Right ventricle myocardium inferior (tissue), 1 donor: ENCODE results near the gene DCLK2. TPM values are rescaled to one million over a fixed set of nuclear protein-coding genes. Genes with fewer than 3 reads are reported as not detected.

Source experiments
- ATAC-seq: fragments of 200-7000 bp; cut with Tn5 transposase; one replicate; pipeline ENCODE4 v1.9.1; 2020; ENCODE audit warnings: mild to moderate bottlenecking, moderate library complexity
- DNase-seq: peaks from one replicate; pipeline ENCODE4 v3.0.0; 2021; ENCODE audit errors: missing footprints
- intact Hi-C: fragments of 100-400 bp; cut with DNase I; formaldehyde crosslinking; loops from one replicate; pipeline ENCODE4 v1.11.0; 2022
- long read RNA-seq: library from polyadenylated mRNA; unstranded; transcript quantifications from one replicate; pipeline ENCODE4 v2.0.0, GENCODE V29; 2021
- total RNA-seq: library from RNA; stranded (reverse); fragmentation: NEBNext Ultra II Directional; extraction: Animal tissue kit (Norgen Biotek cat#: 25700); gene quantifications from one replicate; pipeline ENCODE4 v1.2.1, GENCODE V29; 2021
- donor health status: DM: no; HTN: yes; CAD: no; lungs with severe emphysema.

Gene DCLK2
- 19.9 TPM for total RNA-seq
- long read RNA-seq, full-length matches to known transcripts, result 8 of 16 reads
- long read RNA-seq, partial matches to known transcripts, result 1 of 16 reads
- long read RNA-seq, other reads (novel, unspliced or antisense), result 7 of 16 reads

- ATAC-seq (peak; percentile 93), DNase-seq (peak; percentile 90)
- intact Hi-C loops, result loop anchor here (2.0 to 5.0 kb wide), 5 partner anchors 66 to 131 kb away; no protein-coding TSS in a partner anchor
Observed at GRCh38 chr4:150078041-150078578, at the start of gene DCLK2. DCLK2 (plus strand) TSS chr4:150078445; CDS start chr4:150079028, 583 bp downstream.

- ATAC-seq, result no peak
- DNase-seq, result no peak
- intact Hi-C loops, result no loop called here
Observed at GRCh38 chr4:150032541-150032940, 45.7 kb upstream of the DCLK2 start.

DNA sequence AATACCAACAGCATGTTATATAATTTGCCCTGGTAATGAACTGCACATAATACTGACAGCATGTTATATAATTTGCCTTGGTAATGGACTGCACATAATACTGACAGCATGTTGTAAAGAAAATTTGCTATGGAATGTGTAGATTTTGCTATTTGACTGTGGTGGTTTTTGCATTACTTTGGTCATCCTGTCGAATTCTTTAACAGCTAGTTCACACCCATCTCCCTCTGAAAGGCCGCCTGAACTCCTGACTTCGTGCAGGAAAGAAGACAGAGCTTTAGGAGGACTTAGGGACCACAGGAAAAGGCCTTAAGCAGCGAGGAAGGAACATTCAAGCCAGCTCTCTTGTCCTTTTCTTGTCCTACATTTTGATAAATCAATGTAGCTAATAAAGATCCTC lies 45.2 kb upstream of the DCLK2 start:
- DNase-seq, result no peak
- intact Hi-C loops, result no loop called here

GRCh38 chr4:150033901-150034300 lies 44.3 kb upstream of the DCLK2 start:
- intact Hi-C loops, result no loop called here
- ATAC-seq, result no peak
- DNase-seq, result no peak

More for the DNA sequence above, 45.2 kb upstream of the DCLK2 start:
- ATAC-seq, result no peak

GRCh38 chr4:150037251-150037856 lies 40.9 kb upstream of the DCLK2 start:
- DNase-seq (no peak), ATAC-seq (no peak)
- intact Hi-C loops, result no loop called here

DNA sequence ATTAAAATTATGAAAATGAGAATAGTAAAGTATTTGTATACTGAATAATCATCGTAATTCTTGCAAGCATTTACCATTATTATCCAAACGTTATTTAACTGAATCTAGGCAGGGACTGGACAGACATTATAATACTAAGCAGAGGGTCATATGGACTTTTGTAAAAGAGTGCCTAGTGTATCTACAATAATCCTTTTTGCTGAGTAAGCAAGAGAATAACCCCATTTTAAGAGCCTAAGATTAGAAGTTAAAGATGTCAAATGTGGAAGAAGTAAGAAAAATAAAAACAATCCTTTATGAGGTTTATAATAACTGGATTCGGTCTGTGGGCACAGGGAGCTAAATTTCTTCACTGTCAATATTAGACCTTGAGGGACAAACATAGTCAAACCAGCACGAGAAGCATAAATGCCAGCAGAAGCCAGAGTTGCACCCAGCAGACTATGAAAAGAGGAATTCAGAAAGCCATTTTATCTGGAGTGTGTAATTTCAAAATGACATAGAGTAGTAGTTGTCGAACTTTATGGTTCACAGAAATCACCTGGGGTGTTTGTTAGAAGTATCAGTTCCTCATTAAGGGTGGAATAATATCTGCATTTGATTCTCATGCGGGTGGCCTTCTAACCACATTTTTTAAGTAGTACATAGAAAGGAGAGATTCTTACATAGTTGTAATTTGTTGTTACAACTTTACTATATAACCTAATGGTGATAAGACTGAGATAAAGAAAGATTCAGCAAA lies 39.7 kb upstream of the DCLK2 start:
- intact Hi-C loops, result no loop called here
- no peak for DNase-seq
- ATAC-seq, result no peak

DNA sequence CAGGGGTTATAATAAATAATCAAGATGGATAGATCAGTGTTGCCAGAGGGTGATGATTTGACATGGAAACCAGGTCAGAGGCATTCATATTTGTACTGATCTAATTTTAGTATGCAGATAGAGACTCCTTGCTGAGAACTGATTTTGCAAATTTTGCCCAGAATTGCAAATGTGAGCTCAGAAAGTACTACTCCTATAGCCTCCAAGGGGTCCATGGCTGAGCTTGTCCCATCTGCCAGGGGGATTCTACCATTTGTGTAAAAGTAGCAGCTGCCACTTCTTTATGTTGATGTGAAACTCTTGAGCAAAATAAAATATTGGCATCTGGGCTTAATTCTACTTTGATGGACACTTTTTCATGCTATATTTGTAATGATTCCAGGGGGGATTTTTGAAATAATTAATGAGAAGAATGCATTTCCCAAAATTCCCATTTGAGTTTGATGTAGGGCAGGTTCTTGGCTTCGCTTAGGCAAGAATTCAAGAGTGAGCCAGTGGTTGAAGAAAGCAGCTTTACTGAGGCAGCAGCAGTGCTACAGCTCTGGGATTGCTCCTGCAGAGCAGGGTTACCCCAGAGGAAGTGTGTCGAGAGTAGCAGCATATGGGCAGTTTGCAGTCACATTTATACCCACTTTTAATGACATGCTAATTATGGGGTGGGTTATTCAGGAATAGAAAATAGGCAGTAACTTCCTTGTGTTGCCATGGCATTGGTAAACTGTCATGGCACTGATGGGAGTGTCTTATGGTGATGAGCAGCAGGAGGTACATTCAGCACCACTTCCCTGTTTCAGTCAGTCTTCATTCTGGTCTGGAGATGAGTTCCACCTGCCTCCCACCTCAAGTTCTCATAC lies 38.7 kb upstream of the DCLK2 start:
- no peak for ATAC-seq
- intact Hi-C loops, result no loop called here
- no peak for DNase-seq

GRCh38 chr4:150044517-150044916 lies 33.7 kb upstream of the DCLK2 start:
- ATAC-seq (no peak), DNase-seq (no peak)
- intact Hi-C loops, result no loop called here

DNA sequence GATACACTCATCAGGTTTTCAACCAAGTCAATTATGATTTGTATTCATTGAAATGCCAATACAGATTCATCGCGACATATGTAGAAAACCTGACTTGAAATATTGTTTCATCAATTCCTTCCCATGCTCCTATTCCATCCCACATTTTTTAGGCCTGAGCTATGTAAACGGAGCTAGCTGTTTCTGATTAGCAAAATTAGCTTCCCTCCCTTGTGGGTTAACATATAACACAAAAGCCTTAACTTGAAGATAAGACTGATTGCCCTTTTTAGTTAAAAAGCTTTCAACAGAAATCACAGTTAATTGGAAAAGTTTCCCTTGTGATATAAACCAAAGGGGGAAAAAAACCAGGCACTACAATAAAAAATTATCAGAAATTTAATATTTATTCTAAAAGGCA lies 32.8 kb upstream of the DCLK2 start:
- ATAC-seq, result no peak
- intact Hi-C loops, result no loop called here
- no peak for DNase-seq

GRCh38 chr4:150046728-150047217 lies 31.5 kb upstream of the DCLK2 start:
- ATAC-seq (no peak), DNase-seq (no peak)
- intact Hi-C loops, result no loop called here

- intact Hi-C loops, result no loop called here
- ATAC-seq (no peak), DNase-seq (no peak)
Observed at GRCh38 chr4:150047546-150047945, 30.7 kb upstream of the DCLK2 start.

GRCh38 chr4:150049682-150050081 lies 28.6 kb upstream of the DCLK2 start:
- no peak for ATAC-seq
- DNase-seq, result no peak
- intact Hi-C loops, result no loop called here

DNA sequence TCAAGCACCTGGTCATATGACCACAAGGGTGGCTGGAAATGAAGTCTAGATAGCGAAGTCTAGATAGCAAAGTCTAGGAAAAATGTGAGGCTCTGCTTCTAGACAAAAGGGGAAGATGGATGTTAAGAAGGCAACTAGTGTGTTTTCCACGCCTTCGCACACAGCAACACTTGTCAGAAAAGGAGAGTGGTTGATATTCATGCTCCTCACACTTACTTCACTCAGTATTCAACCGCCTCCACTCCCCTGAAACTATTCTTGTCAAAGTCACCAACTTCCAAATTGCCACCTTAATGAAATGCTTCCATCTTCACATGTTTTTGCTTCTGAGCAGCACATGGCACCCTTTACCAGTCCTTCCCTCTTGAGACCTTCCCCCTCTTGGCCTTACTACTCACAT lies 27.7 kb upstream of the DCLK2 start:
- no peak for DNase-seq
- intact Hi-C loops, result no loop called here
- ATAC-seq, result no peak

- DNase-seq (no peak), ATAC-seq (no peak)
- intact Hi-C loops, result no loop called here
Observed at GRCh38 chr4:150051111-150051510, 27.1 kb upstream of the DCLK2 start.

DNA sequence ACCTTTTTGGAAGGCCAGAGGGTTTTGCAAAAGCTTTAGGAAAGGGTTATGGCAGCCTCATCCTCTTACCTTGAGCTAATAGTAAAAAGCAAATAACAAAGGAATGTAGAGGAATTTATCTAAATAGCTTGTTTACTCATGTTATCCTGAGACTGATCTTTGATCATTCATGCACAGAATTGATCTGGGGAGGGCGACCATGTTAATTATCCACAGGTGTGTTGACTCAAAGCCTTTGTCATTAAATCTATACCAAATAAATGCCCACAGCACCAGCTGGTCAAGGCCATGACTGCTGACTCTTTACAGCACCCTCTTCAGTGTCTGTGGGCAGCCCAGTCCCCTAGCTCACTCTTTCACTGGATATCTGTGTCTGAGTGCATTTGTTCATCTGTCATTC lies 22.8 kb upstream of the DCLK2 start:
- DNase-seq (no peak), ATAC-seq (no peak)
- intact Hi-C loops, result no loop called here

DNA sequence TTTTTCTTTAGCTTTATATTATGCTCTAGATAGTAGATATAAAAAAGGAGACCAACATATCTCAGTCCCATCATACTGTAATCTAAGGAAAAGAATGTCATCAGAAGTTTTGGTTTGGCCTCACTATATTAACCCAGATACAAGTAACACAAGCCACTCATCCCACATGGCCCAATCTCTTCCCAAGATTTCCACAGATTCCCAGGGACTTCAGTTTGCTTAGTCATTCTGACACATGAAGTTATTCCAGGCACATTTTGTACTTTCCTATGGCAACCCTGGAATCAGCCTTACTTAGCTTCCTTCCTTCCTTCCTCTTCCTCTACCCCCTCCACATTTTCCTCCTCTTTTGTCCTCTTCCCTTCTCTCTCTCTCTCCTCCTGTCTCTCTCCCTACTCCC lies 21.7 kb upstream of the DCLK2 start:
- ATAC-seq (no peak), DNase-seq (no peak)
- intact Hi-C loops, result no loop called here

DNA sequence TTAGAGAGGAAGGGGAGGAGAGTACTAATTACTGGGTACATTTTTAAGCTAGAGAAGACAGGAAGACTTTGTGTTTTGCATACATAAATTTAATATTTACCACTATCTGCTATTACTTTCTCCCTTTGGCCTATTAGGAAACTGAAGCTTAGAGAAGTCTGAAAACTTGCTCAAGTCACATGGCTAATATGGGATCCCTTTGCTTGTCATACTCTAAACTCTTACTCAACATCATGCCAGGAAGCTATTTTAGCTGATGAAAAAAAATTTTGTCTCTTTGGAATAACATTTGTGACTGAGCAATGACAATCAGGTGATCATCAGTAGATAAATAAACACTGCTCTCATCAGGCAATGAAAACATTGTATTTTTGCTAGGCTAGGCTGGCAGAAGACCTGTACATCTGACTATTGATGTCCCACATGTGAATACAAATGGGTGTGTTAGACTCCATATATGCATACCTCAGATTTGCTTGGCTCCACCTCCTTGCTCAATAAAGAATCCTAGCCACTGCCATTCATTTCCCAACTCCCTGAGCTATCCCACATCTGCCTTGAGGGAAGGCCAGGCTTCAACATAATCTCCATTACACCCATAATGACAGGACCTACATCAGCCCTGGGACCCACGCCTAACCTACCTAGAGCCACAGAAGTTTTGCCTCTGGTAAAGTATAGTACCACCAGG lies 17.0 kb upstream of the DCLK2 start:
- ATAC-seq (no peak), DNase-seq (no peak)
- intact Hi-C loops, result no loop called here

GRCh38 chr4:150063128-150063527 lies 15.1 kb upstream of the DCLK2 start:
- ATAC-seq, result no peak
- DNase-seq, result no peak
- intact Hi-C loops, result no loop called here

- no peak for DNase-seq
- no peak for ATAC-seq
- intact Hi-C loops, result no loop called here
Observed at GRCh38 chr4:150065740-150066139, 12.5 kb upstream of the DCLK2 start.
